GM21528 (cell line): Measurements from ENCODE around the gene PLAC8.
"Not testable (repeated sequence)": the region's sequence is repeated elsewhere in the genome, so short reads cannot be mapped to it uniquely, and the experiment has no call there.

Experiments used
- ATAC-seq: cut with Tn5 transposase; IDR thresholded peaks from one replicate; pipeline ENCODE4 v1.9.1; 2021; ENCODE audit warnings: mild to moderate bottlenecking, moderate library complexity; ENCODE audit not compliant: unreplicated experiment, low FRiP score

The PLAC8 gene

GRCh38 chr4:83074086-83074704 lies 40.3 kb downstream of the PLAC8 start:
- peak; percentile 74 for ATAC-seq

- no peak for ATAC-seq
These were observed 43.4 kb downstream of the PLAC8 start for GRCh38 chr4:83071116-83071515.

GRCh38 chr4:83067058-83067639 lies 47.4 kb downstream of the PLAC8 start:
- no peak for ATAC-seq

- ATAC-seq = no peak
These were observed 49.3 kb downstream of the PLAC8 start for GRCh38 chr4:83065266-83065665.

GRCh38 chr4:83062739-83063138 lies 51.8 kb downstream of the PLAC8 start:
- no peak for ATAC-seq

- no peak for ATAC-seq
These were observed 59.6 kb downstream of the PLAC8 start for GRCh38 chr4:83054928-83055327.

- not testable (repeated sequence) for ATAC-seq
These were observed 65.7 kb downstream of the PLAC8 start for GRCh38 chr4:83048781-83049180.

GRCh38 chr4:83046693-83047473 lies 67.6 kb downstream of the PLAC8 start:
- no peak for ATAC-seq

- no peak for ATAC-seq
These were observed 70.6 kb downstream of the PLAC8 start for GRCh38 chr4:83043801-83044407.

- not testable (repeated sequence) for ATAC-seq
These were observed 71.4 kb downstream of the PLAC8 start for GRCh38 chr4:83043157-83043556.

GRCh38 chr4:83040269-83040668 lies 74.3 kb downstream of the PLAC8 start:
- no peak for ATAC-seq
